GM18951 (cell line): ENCODE measurements around the gene SEPTIN5.

ENCODE experiments used
- POLR2A ChIP-seq: IDR thresholded peaks from 4 replicates; pipeline ENCODE4 v1.6.1; 2011; ENCODE audit warnings: mild to moderate bottlenecking; ENCODE audit not compliant: insufficient read length, insufficient read depth; ENCODE audit errors: extremely low read depth
- in situ Hi-C: fragments of 300-500 bp; cut with MboI; formaldehyde crosslinking; loops from one replicate; pipeline ENCODE4 v1.12.0; 2022; ENCODE audit warnings: low sequenced_read_pairs, mixed read lengths, inconsistent platforms; ENCODE audit not compliant: unreplicated experiment

The SEPTIN5 gene

DNA sequence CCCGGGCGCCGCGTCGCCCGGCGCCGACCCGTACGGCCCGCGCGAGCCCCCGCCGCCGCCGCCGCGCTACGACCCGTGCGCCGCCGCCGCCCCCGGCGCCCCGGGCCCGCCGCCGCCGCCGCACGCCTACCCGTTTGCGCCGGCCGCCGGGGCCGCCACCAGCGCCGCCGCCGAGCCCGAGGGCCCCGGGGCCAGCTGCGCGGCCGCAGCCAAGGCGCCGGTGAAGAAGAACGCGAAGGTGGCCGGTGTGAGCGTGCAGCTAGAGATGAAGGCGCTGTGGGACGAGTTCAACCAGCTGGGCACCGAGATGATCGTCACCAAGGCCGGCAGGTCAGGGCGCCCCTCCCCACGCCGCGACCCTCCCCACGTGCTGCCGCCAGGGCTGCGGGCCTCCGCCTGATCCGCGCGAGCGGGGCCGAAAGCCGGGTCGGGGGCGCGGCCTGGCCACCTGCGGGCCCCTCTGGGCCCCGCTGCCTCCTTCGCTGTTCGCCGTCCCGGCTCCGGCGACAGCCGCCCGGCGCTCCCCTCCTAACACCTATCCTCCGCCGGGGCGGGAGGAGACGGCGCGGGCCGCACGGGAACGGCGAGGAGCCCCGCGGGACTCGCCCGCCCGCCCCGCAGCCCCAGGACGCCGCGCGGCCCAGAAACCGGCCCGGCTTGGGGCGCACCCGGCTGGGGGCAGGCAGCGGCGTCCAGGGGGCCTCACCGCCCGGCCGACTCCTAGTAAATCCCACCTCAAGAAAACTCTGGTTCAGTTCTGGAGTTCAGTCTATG, 46.8 kb downstream of the SEPTIN5 start:
- no peak for TF ChIP-seq POLR2A
- in situ Hi-C loops, result no loop called here

DNA sequence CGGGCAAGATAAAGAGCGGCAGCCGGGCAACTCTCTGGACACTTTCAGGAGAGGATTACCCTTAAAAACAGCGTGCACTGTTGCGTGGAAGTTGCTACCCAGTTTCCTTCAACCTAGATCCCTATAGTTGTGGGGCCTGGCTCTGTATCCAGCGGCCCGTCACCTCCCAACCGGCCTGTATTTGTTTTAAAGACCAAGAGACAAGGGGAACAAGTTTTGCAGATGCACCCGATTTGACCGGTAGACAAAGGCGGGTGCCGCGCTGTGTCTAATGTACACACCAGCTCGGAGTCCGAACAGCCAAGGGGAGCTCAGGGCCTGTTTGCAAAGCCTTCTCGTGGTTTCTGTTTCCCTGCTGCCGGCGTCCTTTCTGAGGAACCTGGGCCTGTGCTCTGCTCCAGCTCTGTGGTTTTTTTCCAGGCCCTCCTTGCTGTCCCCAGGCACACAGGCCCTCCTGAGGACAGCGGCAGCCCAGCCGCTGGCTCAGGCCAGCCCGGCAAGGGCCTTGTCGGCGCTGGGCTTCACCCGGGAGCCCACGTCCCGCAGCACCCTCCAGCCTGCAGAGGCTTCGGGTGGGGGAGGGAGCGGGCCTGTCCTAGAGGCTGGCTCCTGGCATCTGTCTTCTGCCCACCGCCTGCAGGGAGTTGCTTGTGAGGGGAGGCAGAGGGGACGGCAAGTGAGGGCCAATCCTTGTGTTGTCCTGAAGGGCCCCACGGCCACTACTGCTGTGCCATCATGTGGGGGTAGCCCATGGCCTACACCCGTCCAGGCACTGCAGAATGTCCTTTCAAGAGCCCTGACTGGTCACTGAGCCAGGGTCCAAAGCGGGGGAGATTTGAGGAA, 47.6 kb downstream of the SEPTIN5 start:
- no peak for TF ChIP-seq POLR2A
- in situ Hi-C loops, result no loop called here

DNA sequence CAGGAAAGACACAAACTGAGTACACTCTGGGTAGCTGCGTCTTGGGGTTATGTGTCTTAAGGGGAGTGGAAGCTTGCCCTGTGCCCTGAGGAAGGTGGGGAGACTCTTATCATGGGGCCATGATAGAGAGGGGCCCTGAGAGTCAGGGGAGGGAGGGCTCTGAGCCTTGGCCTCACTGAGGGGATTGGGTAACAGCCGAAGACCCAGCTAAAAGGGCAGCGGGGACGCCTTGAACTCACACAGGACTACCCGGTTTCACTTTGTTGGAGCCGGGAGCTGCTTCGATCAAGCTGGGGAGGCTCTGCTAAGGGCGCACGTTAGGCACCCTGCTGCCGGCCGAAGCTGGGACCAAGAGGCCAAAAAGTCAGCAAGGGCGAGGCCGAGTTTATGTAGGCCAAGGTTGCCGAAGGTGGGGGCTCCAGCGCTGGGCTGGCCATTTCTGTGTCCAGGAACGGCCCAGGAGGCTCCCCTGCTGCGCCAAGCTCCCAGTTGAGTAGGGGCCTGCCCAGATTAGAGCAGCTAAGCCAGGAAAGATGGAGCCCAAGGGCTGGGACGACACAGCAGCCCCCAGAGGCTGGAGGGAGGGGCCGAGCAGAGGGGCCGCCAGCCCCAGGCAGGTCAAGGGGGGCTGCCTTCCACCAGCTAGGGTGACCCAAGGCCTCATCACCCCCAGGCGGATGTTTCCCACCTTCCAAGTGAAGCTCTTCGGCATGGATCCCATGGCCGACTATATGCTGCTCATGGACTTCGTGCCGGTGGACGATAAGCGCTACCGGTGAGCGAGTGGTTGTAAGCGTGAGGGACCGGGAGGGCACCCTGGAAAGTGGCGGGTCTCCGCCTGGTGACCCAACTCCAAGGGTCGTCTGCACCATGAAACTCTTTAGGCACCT, 48.5 kb downstream of the SEPTIN5 start:
- in situ Hi-C loops, result no loop called here
- no peak for TF ChIP-seq POLR2A

DNA sequence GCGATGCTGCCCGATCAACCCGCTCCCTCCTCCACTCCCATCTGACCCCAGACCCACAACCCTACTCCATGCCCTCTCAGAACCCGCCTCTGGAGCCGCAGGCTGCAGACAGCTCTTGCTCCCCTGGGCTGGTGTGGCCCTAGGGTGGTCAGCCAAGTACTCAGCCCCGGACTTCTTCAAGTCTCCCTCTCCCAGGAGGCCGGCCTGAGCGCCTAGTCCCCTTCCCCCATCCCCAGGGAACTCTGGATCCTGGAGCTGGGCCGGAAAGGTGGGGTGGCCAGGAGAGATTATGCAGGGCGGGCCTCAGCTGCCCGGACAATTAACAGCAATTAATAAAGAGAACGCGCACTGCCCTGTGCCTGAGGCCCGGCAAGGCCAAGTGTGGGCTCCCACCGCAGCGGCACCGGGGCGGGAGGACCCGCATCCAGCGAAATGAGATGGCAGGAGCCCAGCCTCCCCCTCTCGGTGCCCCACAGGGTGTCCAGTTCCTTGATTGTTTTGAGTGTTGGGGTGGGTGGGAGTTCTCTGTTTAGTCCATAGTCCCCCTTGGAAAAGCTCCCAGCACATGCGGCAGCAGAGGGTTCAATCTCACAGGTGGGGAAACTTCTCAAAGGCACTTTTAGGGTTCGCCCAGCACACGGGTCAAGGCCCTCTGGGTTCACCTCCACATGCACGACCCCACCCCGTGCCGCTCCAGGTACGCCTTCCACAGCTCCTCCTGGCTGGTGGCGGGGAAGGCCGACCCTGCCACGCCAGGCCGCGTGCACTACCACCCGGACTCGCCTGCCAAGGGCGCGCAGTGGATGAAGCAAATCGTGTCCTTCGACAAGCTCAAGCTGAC, 49.4 kb downstream of the SEPTIN5 start:
- no peak for TF ChIP-seq POLR2A
- in situ Hi-C loops, result no loop called here

DNA sequence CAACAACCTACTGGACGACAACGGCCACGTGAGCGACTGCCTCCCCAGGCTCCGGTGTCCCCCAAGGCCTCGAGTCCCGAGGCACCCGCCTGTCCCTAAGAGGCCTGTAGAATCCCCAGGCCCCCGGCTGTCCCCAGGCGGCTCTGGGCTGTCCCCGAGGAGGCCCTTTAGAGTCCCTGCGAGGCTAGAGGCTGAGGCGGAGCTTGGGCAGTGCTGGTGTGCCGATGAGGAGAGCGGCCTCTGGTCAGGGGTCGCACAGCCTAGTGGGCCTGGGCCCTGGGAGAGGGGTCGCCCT, 49.9 kb downstream of the SEPTIN5 start:
- no peak for TF ChIP-seq POLR2A
- in situ Hi-C loops, result no loop called here

DNA sequence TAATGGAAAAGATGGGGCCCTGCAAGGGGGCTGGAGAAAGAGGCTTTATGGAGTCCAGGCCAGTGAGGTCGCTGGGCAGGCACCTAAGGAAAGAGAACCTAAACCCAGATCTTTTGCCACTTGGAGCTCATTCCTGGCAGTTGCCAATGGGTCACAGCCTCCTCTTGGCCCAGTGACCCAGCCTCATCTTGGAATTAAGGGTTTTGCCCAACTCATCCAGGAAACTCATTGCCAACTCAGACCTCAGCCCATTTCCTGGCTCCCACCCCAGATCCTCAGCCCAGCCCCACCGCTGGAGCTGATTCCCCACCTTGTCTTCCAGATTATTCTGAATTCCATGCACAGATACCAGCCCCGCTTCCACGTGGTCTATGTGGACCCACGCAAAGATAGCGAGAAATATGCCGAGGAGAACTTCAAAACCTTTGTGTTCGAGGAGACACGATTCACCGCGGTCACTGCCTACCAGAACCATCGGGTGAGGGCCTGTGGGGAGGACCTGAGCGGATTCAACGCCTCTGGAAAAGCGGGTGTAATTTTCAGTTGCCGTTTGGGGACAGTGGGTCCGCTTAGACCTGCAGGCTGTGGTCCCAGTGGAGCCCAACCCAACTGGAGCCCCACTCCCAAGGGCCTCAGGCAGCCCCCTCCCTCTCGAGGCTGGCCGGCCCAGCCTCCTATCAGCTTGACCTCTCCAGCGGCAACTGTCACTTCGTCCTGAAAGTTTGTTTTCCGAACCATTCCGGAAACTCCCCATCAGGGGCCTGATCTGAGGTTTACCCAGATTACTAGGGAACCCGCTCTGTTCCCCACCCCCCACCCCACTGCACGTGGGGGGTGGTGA, 50.6 kb downstream of the SEPTIN5 start:
- TF ChIP-seq POLR2A, result no peak
- in situ Hi-C loops, result no loop called here

DNA sequence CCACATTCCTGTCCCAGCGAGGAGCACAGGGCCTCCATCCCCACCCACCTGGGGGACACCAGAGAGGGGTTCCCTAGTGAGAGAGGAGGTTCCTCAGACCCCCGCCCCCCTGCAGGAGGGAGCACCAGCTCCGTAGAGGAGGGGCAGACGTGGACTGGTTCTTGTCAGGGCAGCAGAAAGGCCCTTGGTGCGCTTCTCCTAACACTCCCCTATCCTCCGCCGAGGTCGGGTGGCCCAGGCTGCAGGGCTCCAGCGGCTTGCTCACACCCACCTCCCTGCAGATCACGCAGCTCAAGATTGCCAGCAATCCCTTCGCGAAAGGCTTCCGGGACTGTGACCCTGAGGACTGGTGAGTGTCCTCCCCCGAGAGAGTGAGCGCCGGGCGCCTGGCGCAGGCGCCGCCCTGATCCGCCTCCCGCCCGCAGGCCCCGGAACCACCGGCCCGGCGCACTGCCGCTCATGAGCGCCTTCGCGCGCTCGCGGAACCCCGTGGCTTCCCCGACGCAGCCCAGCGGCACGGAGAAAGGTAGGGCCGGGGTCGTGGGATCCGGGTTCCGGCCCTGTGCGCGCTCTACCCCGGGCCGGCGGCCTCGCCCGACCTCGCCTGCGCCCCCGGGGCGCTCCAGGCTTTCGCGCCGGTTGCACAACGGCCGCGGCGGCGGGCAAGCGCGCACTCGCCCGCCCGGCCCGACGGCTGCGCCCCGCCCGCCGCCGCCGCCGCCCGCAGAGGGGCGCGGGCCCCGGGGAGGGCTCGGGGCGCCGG, 51.4 kb downstream of the SEPTIN5 start:
- in situ Hi-C loops, result no loop called here
- no peak for TF ChIP-seq POLR2A

DNA sequence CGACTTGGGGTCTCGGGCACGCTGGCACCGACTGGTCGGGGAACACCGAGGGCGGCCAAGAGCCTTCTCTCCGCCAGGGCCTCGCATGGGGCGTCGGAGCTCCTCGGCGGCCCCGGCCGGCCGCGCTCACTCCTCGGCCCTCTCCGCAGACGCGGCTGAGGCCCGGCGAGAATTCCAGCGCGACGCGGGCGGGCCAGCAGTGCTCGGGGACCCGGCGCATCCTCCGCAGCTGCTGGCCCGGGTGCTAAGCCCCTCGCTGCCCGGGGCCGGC, 51.9 kb downstream of the SEPTIN5 start:
- TF ChIP-seq POLR2A, result no peak
- in situ Hi-C loops, result no loop called here

DNA sequence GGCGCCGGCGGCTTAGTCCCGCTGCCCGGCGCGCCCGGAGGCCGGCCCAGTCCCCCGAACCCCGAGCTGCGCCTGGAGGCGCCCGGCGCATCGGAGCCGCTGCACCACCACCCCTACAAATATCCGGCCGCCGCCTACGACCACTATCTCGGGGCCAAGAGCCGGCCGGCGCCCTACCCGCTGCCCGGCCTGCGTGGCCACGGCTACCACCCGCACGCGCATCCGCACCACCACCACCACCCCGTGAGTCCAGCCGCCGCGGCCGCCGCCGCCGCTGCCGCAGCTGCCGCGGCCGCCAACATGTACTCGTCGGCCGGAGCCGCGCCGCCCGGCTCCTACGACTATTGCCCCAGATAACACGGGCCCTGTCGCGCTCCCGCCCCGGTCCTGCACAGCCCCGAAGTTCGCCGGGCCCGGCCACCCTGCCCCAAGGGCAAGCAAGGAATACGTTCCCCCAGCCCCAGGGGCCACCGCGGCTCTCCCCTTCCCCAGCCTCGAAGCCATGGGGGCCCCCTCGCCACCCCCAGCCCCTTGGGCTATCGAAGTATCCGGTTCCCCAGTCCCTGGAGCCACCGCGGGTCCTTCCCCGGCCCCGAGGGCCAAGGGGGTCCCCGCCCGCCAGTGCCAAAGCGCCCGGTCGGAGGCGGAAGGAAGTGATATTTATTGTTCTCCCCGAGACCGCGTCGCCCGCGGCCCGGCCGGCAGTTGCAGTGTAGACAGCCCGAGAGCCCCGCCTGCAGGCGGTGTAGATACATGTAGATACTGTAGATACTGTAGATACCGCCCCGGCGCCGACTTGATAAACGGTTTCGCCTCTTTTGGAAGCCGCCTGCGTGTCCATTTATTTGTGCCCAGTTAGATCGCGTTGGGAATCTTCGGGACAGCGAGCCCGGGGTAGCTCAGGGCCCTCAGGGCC, 52.5 kb downstream of the SEPTIN5 start:
- TF ChIP-seq POLR2A, result no peak
- in situ Hi-C loops, result no loop called here
